ENCODE data around the gene SFN. TPM values are rescaled to one million over a fixed set of nuclear protein-coding genes. Genes with fewer than 3 reads are reported as not detected.

SFN gene
- total and polyA plus RNA-seq, 2 of the 13 experiments (the other 11 are each of a cell fraction or from before 2014, with no cell fraction given), result 4.3 to 5.6 TPM

DNA sequence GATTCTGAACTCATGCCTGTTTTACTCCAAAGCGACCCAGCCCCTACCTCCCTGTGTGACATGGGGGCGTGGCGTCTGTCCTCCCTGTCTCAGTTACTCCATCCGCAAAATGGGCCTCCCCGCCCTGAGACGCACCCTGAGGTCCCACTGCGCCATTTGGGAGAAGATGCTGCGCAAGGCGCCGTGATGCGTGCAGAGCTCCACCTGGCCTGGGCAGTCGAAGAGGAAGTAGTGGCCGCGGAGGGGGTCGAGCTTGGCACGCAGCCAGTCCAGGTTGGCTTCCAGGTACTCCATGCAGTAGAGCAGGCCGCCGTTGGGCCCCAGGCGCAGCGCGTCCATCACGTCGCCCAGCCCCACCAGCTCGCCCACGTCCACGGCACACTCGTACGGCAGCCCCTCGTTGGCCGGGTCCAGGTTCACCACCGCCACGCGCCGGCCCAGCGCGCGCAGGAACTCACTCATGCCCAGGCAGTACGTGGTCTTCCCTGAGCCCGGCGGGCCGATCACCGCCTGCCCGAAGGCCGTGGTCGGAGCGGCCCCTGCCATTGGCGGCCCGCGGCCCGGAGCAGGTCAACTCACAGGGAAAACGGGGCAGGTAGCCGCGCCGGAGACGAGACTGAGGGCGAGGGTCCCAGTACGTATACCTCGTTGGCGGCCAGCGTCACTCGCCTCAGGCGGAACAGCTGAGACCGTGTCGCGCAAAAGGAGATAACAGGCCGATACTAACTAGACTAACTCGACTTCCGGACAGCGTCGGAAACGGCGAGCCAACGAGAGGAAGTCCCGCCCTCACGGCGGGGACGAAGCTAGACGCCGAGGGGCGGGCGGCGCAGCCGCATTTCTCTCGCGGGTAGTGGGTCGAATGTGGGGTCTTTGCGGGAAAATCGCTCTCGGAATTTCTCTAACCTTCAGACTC is 26.9 kb downstream of the SFN start, which contains the start of gene GPN2 (continued):
- TF ChIP-seq, protein P1, sequence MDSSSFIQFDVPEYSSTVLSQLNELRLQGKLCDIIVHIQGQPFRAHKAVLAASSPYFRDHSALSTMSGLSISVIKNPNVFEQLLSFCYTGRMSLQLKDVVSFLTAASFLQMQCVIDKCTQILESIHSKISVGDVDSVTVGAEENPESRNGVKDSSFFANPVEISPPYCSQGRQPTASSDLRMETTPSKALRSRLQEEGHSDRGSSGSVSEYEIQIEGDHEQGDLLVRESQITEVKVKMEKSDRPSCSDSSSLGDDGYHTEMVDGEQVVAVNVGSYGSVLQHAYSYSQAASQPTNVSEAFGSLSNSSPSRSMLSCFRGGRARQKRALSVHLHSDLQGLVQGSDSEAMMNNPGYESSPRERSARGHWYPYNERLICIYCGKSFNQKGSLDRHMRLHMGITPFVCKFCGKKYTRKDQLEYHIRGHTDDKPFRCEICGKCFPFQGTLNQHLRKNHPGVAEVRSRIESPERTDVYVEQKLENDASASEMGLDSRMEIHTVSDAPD (CRISPR knock-in tag; IDR thresholded peaks at IDR 0.05), result 0 out of 2 replicates have a peak, but pooled peaks have one; percentile 67
- TF ChIP-seq ZNF775 (CRISPR knock-in tag; IDR thresholded peaks at IDR 0.05; ENCODE audit: borderline replicate concordance) (0 out of 2 replicates have a peak, but pooled peaks have one; percentile 64), DPF2 (CRISPR knock-in tag; IDR thresholded peaks at IDR 0.05; ENCODE audit: borderline replicate concordance, low read depth) (no peak), NFE2L2 (IDR thresholded peaks at IDR 0.05; ENCODE audit: low read length) (no peak), ZC3H4 (CRISPR knock-in tag; IDR thresholded peaks at IDR 0.05; ENCODE audit: borderline replicate concordance) (peak; percentile 42; the same call in 1 of the 2 replicates), HNRNPL (IDR thresholded peaks at IDR 0.05; ENCODE audit: low read depth, low read length) (peak; percentile 71; the same call in 1 of the 2 replicates), SATB2 (CRISPR knock-in tag; IDR thresholded peaks at IDR 0.05) (0 out of 2 replicates have a peak, but pooled peaks have one; percentile 83), ZMAT3 (CRISPR knock-in tag; conservative IDR thresholded peaks at IDR 0.05) (peak; percentile 93), TAF15 (IDR thresholded peaks at IDR 0.05; ENCODE audit: low read depth, low read length, poor library complexity, severe bottlenecking) (peak; percentile 68), PHF8 (CRISPR knock-in tag; IDR thresholded peaks at IDR 0.05) (peak; percentile 97), ZNF333 (CRISPR knock-in tag; IDR thresholded peaks at IDR 0.05; ENCODE audit: borderline replicate concordance) (0 out of 2 replicates have a peak, but pooled peaks have one; percentile 97), HMG20B (CRISPR knock-in tag; conservative IDR thresholded peaks at IDR 0.05) (no peak; the same call in 1 of the 2 replicates), GTF3A (CRISPR knock-in tag; conservative IDR thresholded peaks at IDR 0.05) (peak; percentile 90; the same call in 1 of the 2 replicates), TBX2 (CRISPR knock-in tag; IDR thresholded peaks at IDR 0.05; ENCODE audit: borderline replicate concordance) (peak; percentile 82), ERF (CRISPR knock-in tag; IDR thresholded peaks at IDR 0.05) (peak; percentile 82), SMC3 (IDR thresholded peaks at IDR 0.05; ENCODE audit: low read length) (no peak), EEA1 (CRISPR knock-in tag; IDR thresholded peaks at IDR 0.05; ENCODE audit: borderline replicate concordance) (no peak), ZNF556 (CRISPR knock-in tag; IDR thresholded peaks at IDR 0.05; ENCODE audit: borderline replicate concordance) (peak; percentile 96), RFX1 (IDR thresholded peaks at IDR 0.05) (no peak), ATAD3A (CRISPR knock-in tag; IDR thresholded peaks at IDR 0.05) (no peak), HIVEP1 (CRISPR knock-in tag; IDR thresholded peaks at IDR 0.05) (peak; percentile 70), ZNF30 (CRISPR knock-in tag; IDR thresholded peaks at IDR 0.05) (peak; percentile 19; the same call in 1 of the 2 replicates)
- TF ChIP-seq, protein P2, sequence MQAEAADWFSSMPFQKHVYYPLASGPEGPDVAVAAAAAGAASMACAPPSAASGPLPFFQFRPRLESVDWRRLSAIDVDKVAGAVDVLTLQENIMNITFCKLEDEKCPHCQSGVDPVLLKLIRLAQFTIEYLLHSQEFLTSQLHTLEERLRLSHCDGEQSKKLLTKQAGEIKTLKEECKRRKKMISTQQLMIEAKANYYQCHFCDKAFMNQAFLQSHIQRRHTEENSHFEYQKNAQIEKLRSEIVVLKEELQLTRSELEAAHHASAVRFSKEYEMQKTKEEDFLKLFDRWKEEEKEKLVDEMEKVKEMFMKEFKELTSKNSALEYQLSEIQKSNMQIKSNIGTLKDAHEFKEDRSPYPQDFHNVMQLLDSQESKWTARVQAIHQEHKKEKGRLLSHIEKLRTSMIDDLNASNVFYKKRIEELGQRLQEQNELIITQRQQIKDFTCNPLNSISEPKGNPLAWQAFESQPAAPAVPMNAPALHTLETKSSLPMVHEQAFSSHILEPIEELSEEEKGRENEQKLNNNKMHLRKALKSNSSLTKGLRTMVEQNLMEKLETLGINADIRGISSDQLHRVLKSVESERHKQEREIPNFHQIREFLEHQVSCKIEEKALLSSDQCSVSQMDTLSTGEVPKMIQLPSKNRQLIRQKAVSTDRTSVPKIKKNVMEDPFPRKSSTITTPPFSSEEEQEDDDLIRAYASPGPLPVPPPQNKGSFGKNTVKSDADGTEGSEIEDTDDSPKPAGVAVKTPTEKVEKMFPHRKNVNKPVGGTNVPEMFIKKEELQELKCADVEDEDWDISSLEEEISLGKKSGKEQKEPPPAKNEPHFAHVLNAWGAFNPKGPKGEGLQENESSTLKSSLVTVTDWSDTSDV (CRISPR knock-in tag; IDR thresholded peaks at IDR 0.05), result no peak
- TF ChIP-seq, protein P3, sequence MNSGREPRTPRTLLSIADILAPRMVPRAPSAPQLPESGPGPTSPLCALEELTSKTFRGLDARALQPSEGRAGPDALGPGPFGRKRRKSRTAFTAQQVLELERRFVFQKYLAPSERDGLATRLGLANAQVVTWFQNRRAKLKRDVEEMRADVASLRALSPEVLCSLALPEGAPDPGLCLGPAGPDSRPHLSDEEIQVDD (CRISPR knock-in tag; IDR thresholded peaks at IDR 0.05; ENCODE audit: borderline replicate concordance), result peak; percentile 88
- TF ChIP-seq, protein P4, sequence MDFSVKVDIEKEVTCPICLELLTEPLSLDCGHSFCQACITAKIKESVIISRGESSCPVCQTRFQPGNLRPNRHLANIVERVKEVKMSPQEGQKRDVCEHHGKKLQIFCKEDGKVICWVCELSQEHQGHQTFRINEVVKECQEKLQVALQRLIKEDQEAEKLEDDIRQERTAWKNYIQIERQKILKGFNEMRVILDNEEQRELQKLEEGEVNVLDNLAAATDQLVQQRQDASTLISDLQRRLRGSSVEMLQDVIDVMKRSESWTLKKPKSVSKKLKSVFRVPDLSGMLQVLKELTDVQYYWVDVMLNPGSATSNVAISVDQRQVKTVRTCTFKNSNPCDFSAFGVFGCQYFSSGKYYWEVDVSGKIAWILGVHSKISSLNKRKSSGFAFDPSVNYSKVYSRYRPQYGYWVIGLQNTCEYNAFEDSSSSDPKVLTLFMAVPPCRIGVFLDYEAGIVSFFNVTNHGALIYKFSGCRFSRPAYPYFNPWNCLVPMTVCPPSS (IDR thresholded peaks at IDR 0.05), result no peak

All from HepG2 (cell line).